Activated CD8-positive, alpha-beta memory T cell treated with anti-CD3 and anti-CD28 coated beads for 36 hours (primary cell): ENCODE measurements around the gene TBC1D4. TPM values are rescaled to one million over a fixed set of nuclear protein-coding genes. Genes with fewer than 3 reads are reported as not detected.

ENCODE experiments used
- CTCF ChIA-PET: fragments of 350-600 bp; sonication (Branson Sonifier 250); formaldehyde crosslinking; loops from one replicate; lab custom pipeline; 2021; ENCODE audit warnings: antibody characterized with exemption; lab: Charles Lee
- POLR2A ChIA-PET: fragments of 350-600 bp; sonication (Branson Sonifier 250); formaldehyde crosslinking; loops from one replicate; lab custom pipeline; 2021; ENCODE audit warnings: antibody characterized with exemption; lab: Charles Lee
- total RNA-seq, 2 experiments: library from RNA; stranded (reverse); gene quantifications; one replicate each; pipeline ENCODE4 v1.2.3, GENCODE V29; 2021

The TBC1D4 gene
- total RNA-seq, 2 experiments from 2014 or later: 62.5 to 67.8 TPM

DNA sequence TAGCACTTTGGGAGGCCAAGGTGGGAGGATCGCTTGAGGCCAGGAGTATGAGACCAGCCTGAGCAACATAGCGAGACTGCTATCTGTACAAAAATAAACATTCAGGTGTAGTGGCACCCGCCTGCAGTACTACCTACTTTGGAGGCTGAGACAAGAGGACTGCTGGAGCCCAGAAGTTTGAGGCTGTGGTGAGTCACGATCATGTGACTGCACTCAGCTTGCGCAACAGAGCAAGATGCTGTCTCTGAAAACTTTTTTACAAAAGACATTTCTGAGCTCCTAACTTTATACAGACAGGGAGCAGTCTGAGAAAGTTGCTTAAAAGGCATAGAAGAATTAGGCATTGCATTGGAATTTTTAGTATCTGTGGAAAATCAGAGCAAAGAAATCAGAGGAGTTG, 10.4 kb upstream of the TBC1D4 start:
- ChIA-PET CTCF (no interaction called here), POLR2A (no interaction called here)

DNA sequence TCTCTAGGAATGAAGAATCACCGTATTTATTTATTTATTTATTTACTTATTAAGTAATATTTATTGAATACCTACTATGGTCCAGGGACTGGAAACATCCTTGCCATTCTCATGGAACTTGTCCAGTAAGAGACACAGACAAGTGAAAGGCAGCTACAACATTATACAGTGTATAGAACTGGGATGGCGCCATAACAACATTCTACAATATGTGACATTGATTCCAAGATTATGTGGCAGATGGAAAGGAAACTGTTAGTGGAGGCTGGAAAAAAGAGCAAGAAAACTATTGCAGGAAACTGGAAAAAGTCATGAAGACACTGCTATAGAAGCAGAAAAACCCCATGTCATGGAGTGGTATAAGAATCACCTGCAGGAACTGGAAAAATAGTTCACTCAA, 9.4 kb upstream of the TBC1D4 start:
- POLR2A ChIA-PET: no interaction called here
- CTCF ChIA-PET: no interaction called here

DNA sequence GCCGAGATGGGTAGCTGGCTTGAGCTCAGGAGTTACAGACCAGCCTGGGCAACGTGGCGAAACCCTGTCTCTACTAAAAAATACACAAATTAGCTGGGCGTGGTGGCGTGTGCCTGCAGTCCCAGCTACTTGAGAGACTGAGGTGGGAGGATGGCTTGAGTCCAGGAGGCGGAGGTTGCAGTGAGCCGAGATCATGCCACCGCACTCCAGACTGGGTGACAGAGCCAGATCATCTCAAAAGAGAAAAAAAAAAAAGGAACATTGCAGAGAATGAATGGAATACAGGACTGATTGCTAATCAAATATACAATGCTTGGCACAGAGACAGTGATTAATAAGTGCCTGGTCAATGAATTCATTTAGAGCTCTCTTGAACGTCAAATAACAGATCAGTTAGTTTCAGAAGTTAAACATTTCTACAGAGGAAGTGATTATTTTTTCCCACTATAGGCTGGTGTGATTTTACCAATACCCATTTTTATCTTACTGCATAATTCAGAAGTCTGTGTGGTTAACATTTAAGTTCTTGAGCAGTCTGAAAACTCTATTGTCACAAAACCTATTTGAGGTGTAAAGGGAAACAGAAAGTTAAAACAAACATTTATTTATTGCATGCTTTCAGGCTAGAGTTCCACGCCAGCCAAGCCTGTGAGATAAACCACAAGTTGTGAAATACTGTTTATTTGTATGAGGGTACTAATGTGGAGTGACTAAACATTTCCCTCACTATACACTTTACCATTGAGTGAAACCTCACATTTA, 7.7 kb upstream of the TBC1D4 start:
- ChIA-PET CTCF (no interaction called here), POLR2A (no interaction called here)

DNA sequence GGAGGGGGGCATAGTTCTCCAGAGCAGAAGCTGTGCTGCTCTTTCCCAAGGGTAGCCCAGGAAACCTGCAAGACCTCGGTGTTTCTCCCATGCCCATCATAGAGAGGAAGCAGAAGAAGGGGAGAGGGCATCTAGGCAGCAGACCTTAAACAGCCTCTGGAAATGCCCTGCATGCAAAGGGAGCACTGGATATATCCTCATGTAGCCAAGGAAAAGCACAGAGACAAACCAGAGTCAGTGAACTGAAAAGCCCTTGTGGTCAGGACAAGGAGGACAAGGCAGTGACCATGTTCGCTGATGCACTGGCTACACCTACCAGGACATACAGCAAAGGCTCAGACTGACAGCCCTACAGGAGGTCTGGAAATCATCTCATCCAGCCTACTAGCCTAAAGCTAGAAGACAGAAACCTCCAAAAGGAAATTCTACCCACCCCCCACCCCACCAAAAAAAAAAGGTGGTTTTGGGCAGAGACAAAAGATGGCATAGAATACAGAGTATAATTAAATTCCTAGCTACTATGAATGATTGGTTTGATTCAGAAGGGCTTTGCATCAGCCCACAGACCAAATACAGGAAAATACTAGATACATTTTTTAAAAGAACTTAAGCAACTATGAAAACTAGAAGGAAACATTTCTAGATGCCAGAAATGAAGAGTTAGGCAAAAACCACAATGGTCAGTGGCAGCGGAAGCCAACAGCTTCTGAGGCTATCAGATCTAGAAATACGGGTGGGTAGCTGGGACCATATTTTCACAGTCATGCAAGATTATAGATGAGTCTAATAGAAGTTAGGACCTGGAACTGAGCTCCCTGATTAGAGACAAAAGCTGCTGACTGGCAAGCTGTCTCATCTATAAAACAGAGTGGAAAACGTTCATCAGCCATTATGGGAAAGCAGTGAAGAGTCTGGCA, 4.4 kb upstream of the TBC1D4 start:
- ChIA-PET CTCF (interaction anchor here (0.6 kb wide), 1 partner anchor 14 kb away, joined by 3 read pairs; no protein-coding TSS in a partner anchor), POLR2A (no interaction called here)

DNA sequence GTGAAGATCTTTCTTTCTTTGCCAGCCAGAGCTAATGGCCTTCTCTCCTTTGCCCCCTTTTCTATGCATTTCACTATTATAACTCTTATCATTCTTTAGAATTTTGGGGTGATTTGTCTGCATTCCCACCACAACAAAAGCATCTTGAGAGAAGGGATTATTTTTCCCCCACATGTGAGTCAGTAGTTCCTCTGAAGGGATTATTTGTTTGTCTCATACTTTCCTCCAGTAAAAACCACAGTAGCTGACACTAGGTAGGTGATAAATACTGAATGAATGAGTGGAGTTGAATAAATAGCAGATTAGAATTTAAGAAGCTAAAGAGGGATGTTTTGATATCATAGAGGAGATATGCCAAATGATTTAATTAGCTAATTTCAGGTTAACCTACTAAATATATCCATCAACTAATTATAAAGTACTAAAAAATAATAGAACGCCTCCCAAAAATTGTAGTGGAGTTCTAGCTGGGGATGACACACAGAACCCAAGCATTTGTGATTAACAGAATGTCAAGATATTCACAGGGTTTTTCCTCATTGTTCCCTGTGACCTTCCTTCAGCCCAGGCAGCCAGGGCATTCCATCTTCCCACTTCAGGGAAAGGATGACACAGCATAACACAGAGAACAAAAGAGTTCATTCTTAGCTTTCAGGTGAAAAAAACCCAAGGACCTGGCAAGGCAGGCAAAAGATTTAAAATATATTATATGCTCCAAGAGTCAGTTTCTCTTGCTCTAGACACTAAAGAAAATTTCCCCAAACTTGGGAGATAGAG, 3.5 kb upstream of the TBC1D4 start:
- CTCF ChIA-PET: no interaction called here
- POLR2A ChIA-PET: no interaction called here

DNA sequence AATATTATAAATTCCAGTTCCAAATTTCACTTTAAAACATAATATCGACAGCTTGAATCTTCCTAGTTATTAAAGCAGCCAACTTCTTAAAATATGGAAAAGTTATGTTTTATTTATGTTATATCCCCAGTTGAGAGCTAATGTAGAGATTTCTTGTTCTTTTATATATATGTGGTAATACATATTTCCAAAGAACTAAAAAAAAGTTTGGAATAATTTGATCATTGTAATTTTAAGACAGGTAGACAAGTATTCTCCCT, 781 bp upstream of the TBC1D4 start:
- POLR2A ChIA-PET: no interaction called here
- CTCF ChIA-PET: interaction anchor here (1.4 kb wide), 2 partner anchors 48 to 67 kb away, joined by 3 to 5 read pairs; no protein-coding TSS in a partner anchor

DNA sequence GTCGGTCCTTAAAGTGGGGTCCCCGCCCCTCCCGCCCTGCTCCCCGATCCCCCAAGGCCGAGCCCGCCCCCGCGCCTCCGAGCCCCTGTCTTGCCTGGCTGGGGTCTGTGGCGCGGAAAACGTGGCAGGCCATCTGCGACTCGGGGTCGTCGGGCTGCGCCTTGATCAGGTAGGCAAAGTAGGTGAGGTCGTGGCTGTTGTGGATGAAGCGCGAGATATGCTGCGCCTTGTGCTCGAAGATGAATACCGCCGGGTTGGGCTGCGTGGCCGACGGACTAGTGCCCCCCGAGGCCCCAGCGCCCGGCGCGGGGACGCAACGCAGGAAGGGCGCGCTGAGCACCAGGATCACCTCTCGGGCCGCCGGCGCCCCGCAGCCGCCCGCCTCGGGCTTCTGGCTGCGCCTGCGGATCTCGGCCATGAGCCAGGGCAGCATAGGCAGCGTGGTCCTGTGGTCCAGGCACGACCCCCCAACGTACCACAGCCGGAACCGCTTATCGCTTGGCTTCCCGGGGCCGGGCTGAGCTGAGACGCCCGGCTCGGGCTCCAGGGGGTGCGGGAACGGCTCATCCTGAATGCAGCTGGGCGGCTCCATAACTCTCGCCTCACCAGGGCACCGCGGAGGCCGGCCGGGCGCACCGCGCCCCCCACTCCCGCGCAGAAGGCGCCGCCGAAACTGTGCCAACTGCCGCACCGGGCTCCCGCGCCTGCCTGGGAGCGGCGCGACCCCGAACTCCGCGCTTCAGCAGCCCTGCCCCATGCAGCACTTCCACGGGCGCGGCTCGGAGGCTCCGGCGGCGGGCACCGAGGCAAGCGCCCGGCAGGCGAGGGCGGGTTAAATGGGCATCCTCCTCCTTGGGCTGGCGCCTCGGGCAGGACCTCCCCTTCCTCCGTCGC, 546 bp downstream of the TBC1D4 start:
- ChIA-PET POLR2A (interaction anchor here (1.0 kb wide), 1 partner anchor 154 kb away, joined by 6 read pairs; no protein-coding TSS in a partner anchor), CTCF (interaction anchor here (0.9 to 1.4 kb wide), 5 partner anchors 12 to 113 kb away, joined by 3 to 6 read pairs (median 4); no protein-coding TSS in a partner anchor)

DNA sequence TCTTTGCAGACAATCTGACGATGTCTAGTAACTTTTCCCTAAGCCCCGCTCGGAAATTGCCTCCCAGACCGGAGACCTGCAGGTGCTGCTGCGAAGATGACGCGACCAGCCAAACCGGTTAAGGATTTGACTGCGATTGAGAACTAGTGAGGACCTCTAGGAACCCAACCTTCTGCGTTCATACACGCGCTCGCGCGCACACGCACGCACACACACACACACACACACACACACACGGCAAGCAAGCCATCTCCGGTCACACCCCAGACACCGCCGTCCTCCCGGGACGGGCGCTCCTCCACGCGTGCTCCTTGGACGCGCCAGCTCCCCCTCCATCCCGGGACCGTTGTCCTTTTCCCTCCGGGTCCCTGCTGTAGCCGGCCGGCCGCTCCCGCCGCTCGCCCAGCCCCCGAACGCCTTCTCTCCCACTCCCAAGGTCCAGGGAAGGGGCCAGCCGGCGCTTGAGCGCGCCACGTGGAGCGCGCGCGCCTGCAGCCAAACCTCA, 1.2 kb downstream of the TBC1D4 start:
- POLR2A ChIA-PET: no interaction called here
- CTCF ChIA-PET: no interaction called here

DNA sequence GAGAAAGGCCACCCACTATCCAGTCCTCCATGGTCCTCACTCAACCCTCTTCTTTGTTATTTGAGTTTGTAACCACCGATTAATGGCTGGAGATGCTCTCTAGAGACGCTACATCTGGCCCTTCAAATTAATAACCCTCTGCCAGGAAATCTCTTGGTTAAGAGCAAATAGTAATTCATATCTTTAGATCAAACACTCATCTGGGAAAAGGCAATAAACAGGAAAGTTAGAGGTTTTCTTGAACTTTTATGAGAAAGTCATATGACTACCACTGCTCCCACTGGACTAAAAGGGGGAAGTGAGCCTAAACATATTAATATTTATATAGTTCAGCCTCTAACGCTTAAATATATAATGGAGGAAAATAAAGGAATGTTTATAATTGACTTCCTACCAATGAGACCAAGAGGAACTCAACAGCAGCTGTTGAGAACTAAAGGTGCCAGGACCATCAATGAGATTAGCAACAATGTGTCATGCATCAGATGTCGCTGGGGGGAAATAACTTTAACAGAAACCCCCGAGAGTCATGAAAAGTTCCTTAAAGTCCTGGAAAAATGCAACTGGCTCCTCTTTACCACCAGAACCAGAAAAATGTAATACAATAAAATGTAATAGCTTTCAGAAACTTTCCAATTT, 2.7 kb downstream of the TBC1D4 start:
- POLR2A ChIA-PET: no interaction called here
- CTCF ChIA-PET: no interaction called here

DNA sequence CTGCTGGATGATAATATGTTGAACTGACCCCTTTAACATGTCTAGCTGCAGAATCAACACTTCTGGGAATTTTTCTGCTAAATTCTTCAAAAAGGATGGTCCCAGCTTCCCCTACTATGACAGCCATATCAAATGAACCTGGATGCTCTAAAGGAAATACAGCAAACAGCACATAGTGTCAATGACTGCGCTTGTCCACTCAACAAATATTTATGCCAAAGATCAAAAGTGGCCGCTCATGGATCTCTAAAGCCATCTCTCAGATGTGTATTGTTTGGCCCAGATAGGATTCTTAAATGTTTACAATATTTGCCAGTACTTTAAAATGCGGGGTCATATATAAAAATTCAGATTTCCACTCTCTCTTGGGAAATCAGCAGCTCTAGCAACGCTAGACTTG, 3.3 kb downstream of the TBC1D4 start:
- ChIA-PET POLR2A (no interaction called here), CTCF (no interaction called here)

DNA sequence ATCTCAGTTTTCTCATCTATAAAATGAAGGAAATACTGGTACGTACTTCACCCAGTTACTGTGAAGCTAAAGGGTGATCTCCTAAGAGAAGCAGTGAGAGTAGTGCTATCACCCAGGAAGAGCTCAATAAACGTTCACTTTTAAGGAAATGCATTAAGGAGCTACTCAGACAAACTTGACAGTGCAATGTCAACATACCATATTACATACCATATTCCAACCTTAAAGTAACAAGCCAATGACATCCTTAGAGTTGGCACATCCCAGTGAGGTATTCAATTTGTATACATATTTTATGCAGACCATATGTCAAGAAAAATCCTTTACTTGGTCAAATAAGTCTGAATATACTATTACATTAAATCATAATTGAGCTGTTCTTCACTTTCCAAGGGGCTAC, 7.0 kb downstream of the TBC1D4 start:
- ChIA-PET CTCF (no interaction called here), POLR2A (no interaction called here)

DNA sequence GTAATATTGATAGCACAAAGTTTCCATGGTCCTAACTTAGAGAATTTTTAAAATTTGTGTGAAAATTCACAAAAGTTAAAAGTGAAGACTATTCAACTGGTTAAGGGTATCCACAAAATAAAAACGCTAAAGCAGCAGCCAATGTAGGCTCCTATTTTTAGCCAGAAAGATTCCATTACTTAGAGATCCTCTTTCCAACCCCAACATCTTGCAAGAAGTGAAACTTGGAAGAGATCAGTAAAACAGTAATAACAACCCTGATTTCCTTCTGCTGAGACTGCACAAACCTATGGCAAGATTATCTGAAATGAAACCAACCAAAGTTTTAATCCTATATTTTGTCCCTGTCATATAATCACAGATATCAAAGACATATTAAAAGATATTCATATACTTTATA, 8.5 kb downstream of the TBC1D4 start:
- POLR2A ChIA-PET: no interaction called here
- CTCF ChIA-PET: no interaction called here

DNA sequence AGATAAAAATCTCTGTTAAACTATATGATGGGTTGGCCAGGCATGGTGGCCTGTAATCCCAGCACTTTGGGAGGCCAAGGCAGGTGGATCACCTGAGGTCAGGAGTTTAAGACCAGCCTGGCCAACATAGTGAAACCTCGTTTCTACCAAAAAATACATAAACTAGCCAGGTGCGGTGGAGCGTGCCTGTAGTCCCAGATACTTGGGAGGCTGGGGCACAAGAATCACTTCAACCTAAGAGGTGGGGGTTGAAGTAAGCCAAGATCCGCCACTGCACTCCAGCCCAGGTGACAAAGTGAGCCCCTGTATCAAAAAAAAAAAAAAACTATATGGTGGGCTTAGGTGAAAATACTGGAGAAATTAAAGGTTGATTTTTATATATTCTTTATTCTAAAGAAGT, 11.3 kb downstream of the TBC1D4 start:
- ChIA-PET CTCF (no interaction called here), POLR2A (no interaction called here)

DNA sequence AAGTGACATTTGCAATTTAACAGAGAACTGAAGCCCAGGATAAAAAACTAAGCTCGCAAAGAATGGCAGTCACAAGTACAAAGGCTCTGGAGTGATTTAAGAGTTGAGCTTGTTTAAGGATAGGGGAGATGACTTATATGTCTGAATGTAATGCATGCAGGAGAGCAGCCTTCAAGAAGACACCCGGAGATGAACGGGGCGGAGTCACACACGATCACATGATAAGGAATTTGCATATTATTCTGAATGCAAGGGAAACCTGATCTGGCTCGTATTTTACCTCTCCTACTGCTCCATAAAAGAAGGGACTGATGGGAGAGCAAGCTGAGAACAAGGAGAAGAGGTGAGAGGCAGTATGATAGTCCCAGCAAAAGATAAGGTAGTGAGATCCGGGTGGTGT, 12.9 kb downstream of the TBC1D4 start:
- POLR2A ChIA-PET: no interaction called here
- CTCF ChIA-PET: no interaction called here

DNA sequence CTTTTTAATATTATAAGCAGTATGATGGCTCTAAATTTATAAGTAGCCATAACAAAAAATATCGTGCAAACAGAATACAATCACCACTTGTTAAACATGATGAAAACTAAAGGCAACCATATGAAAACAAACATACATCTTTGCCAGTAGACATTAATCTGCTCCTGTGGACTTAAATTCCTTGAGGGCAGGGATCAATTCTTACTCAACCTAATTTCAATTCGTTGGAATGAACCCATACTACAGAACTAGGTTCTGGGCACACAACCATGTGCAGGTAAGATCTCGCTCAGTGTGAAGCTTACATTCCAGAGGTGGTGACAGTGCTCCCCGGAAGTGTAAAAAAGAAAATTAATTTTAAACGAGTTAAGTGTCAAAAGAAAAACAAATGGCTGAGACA, 13.4 kb downstream of the TBC1D4 start:
- POLR2A ChIA-PET: no interaction called here

DNA sequence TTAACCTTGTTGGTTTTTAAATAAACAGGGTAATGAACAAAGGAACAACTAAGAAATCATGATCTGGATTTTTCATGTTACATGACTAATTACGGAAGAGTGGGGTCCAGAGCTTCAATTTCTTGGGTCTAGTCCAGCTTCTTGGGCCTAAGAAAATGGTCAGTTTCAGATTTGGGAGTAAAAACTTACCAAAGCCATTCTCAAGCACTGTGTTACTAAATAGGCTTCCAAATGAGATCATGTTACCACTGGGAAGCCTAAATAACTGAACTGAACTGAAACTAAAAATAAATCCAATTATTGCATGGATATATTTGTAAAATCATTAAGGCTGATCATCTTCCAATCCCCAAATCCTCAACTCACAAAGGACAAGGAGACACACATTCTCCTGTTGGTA, 13.9 kb downstream of the TBC1D4 start:
- ChIA-PET CTCF (no interaction called here), POLR2A (no interaction called here)

More for the DNA sequence above, 13.4 kb downstream of the TBC1D4 start:
- CTCF ChIA-PET: no interaction called here

DNA sequence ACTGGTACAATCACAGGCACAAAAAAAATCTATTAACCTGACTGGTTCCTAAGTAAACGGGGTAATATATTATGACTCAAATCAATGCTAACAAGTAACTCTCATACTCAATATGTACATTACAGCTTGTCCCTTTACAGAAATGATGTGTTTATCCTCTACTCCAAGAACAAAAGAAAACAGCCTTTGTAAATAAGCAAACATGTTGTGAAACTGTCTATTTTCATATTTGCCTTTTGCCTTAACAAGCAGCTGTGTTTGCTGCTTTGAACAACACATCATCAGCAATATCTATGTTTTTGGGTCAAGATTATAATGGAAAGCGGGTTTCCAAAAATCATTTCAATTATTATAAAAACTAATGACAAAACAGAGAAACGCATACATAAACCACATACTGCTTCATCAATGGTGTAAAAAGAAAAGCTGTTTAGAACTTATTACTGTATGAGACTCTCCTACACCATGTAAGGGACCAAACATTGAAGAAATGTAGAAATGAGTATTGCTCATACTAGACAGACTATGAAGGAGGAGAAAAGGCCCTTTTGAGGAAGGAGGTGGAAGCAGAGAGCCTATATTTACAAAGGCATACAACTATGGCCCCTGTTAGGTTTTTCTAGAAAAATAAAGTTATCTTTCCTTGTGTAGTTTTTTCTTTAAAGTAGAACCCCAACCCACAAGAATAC, 14.8 kb downstream of the TBC1D4 start:
- ChIA-PET POLR2A (no interaction called here), CTCF (interaction anchor here (1.0 kb wide), 1 partner anchor 22 kb away, joined by 3 read pairs; no protein-coding TSS in a partner anchor)

DNA sequence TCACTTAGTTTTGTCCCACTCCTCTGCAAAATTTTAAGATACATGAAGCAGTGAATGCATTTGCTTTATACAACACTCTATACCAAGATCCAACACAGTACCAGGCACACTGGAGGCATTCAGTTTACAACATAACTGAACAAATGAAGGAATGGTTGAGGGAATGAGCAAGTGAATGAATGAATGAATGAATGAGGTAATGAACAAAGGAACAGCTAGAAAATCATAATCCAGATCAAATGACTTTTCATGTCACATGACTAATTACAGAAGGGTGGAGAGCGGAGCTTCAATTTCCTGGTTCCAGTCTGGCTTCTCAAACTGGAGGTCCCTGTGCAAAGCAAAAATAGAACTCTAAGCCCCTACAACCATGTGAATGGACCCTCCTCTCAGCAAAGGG, 16.7 kb downstream of the TBC1D4 start:
- ChIA-PET CTCF (no interaction called here), POLR2A (no interaction called here)
